H1 (cell line): Measurements from ENCODE around the gene MEI1. TPM values are rescaled to one million over a fixed set of nuclear protein-coding genes. Genes with fewer than 3 reads are reported as not detected.

ENCODE experiments used
- CTCF ChIA-PET: fragments of 300-600 bp; sonication (Branson Sonifier 250); formaldehyde crosslinking; loops from one replicate; lab custom pipeline; 2021; ENCODE audit not compliant: partially characterized antibody; lab: Charles Lee
- POLR2A ChIA-PET: fragments of 300-600 bp; sonication (Branson Sonifier 250); formaldehyde crosslinking; loops from one replicate; lab custom pipeline; 2021; ENCODE audit warnings: inconsistent platforms; ENCODE audit not compliant: partially characterized antibody; lab: Charles Lee
- DNase-seq, 2 experiments: peaks; one replicate each; pipeline versions ENCODE4 v3.0.0 to v3.0.0-alpha.2; 2010 to 2022; ENCODE audit warnings: low spot score in 2 of 2, low read depth in 1 of 2, mixed read lengths in 1 of 2
- FAIRE-seq: peaks from 2 replicates; lab custom pipeline; 2011; peaks lifted over from hg19 to GRCh38; lab: Jason Lieb, UNC
- H2AFZ ChIP-seq: 2 replicates; pipeline ENCODE4 v1.8.1; 2012; ENCODE audit warnings: low read length, inconsistent platforms
- H2AK5ac ChIP-seq: 2 replicates; pipeline ENCODE4 v1.6.1; 2013; ENCODE audit warnings: low read depth, low read length
- H2BK120ac ChIP-seq: replicated peaks from 2 replicates; pipeline ENCODE3; 2013; ENCODE audit warnings: low read depth, low read length, inconsistent platforms
- H2BK12ac ChIP-seq: 2 replicates; pipeline ENCODE4 v1.6.1; 2013; ENCODE audit warnings: low read depth, low read length
- H2BK15ac ChIP-seq: 2 replicates; pipeline ENCODE4 v1.6.1; 2013; ENCODE audit warnings: low read length
- H2BK20ac ChIP-seq: 2 replicates; pipeline ENCODE4 v1.6.1; 2013; ENCODE audit warnings: low read length
- H2BK5ac ChIP-seq: 2 replicates; pipeline ENCODE4 v1.6.1; 2013; ENCODE audit warnings: low read depth, low read length
- H3K14ac ChIP-seq: 2 replicates; pipeline ENCODE4 v1.6.1; 2013; ENCODE audit warnings: inconsistent platforms; ENCODE audit not compliant: insufficient read length
- H3K18ac ChIP-seq: 2 replicates; pipeline ENCODE4 v1.6.1; 2013; ENCODE audit warnings: low read length; ENCODE audit errors: extremely low read depth
- H3K23ac ChIP-seq: 2 replicates; pipeline ENCODE4 v1.6.1; 2013; ENCODE audit warnings: inconsistent platforms; ENCODE audit not compliant: insufficient read length
- H3K23me2 ChIP-seq: 2 replicates; pipeline ENCODE4 v1.6.1; 2013; ENCODE audit warnings: low read depth, low read length
- H3K27ac ChIP-seq: 2 replicates; pipeline ENCODE4 v1.6.1; 2011; ENCODE audit warnings: low read depth, low read length, inconsistent platforms
- H3K27me3 ChIP-seq, 4 experiments: replicated peaks in 1 of 4; 1 replicate in 1 of 4; 2 replicates in 3 of 4; pipeline versions ENCODE4 v1.6.1 to v1.8.1; 2011 to 2013; ENCODE audit warnings: low read length in 3 of 4, mild to moderate bottlenecking in 3 of 4, inconsistent platforms in 2 of 4, mixed read lengths in 2 of 4, moderate library complexity in 1 of 4; ENCODE audit not compliant: control insufficient read depth in 3 of 4, insufficient read depth in 3 of 4; ENCODE audit errors: extremely low read depth in 1 of 4
- H3K36me3 ChIP-seq, 4 experiments: 2 replicates each; pipeline versions ENCODE4 v1.6.1 to v1.8.1; 2011 to 2013; ENCODE audit warnings: mild to moderate bottlenecking in 4 of 4, low read length in 3 of 4, moderate library complexity in 2 of 4, control low read depth in 1 of 4, inconsistent platforms in 1 of 4; ENCODE audit not compliant: insufficient read depth in 4 of 4, control insufficient read depth in 2 of 4
- H3K4ac ChIP-seq: replicated peaks from 2 replicates; pipeline ENCODE3; 2013; ENCODE audit warnings: low read length, low read depth, mixed read lengths, inconsistent platforms; ENCODE audit not compliant: insufficient read length
- H3K4me1 ChIP-seq, 4 experiments: replicated peaks in 1 of 4; 1 replicate in 1 of 4; 2 replicates in 3 of 4; pipeline versions ENCODE4 v1.6.1 to v1.8.1; 2011 to 2013; ENCODE audit warnings: low read length in 3 of 4, inconsistent platforms in 2 of 4, mixed read lengths in 1 of 4; ENCODE audit not compliant: insufficient read depth in 4 of 4, control insufficient read depth in 3 of 4
- H3K4me2 ChIP-seq, 2 experiments: 2 replicates each; pipeline versions ENCODE4 v1.6.1 to v1.8.1; 2011 to 2013; ENCODE audit warnings: low read depth in 2 of 2, low read length in 2 of 2, control low read depth in 1 of 2, inconsistent platforms in 1 of 2, mild to moderate bottlenecking in 1 of 2; ENCODE audit not compliant: insufficient read depth in 1 of 2
- H3K4me3 ChIP-seq, 4 experiments: fragments of 200-600, 300-600 bp in 1 of 4; sonication (generic), shearing (Covaris generic), sonication (Bioruptor Twin) in 1 of 4; 2 replicates each; pipeline versions ENCODE4 v1.5.1 to v1.8.1; 2011 to 2016; ENCODE audit warnings: low read length in 4 of 4, low read depth in 3 of 4, control low read depth in 2 of 4, inconsistent platforms in 2 of 4, mild to moderate bottlenecking in 2 of 4, mixed read lengths in 1 of 4, moderate library complexity in 1 of 4; ENCODE audit not compliant: insufficient read depth in 2 of 4; ENCODE audit errors: extremely low read depth in 1 of 4
- H3K56ac ChIP-seq: replicated peaks from 2 replicates; pipeline ENCODE3; 2013; ENCODE audit warnings: low read depth, mild to moderate bottlenecking, mixed read lengths, low read length, inconsistent platforms; ENCODE audit not compliant: insufficient read length
- H3K79me1 ChIP-seq: 2 replicates; pipeline ENCODE4 v1.6.1; 2013; ENCODE audit warnings: low read depth, low read length, control low read depth
- H3K79me2 ChIP-seq, 2 experiments: 2 replicates each; pipeline versions ENCODE4 v1.6.1 to v1.8.1; 2012 to 2013; ENCODE audit warnings: low read length in 2 of 2, mild to moderate bottlenecking in 2 of 2, inconsistent platforms in 1 of 2; ENCODE audit not compliant: insufficient read depth in 2 of 2, control insufficient read depth in 1 of 2
- H3K9ac ChIP-seq, 4 experiments: replicated peaks in 1 of 4; 1 replicate in 1 of 4; 2 replicates in 3 of 4; pipeline versions ENCODE4 v1.6.1 to v1.8.1; 2011 to 2013; ENCODE audit warnings: low read depth in 3 of 4, low read length in 3 of 4, control low read depth in 2 of 4, mild to moderate bottlenecking in 2 of 4, moderate library complexity in 2 of 4, inconsistent platforms in 1 of 4; ENCODE audit errors: extremely low read depth in 1 of 4
- H3K9me3 ChIP-seq, 2 experiments: 2 replicates each; pipeline versions ENCODE4 v1.6.1 to v1.8.1; 2012 to 2013; ENCODE audit warnings: mild to moderate bottlenecking in 2 of 2, moderate library complexity in 2 of 2, control low read depth in 1 of 2, inconsistent platforms in 1 of 2, low read depth in 1 of 2, low read length in 1 of 2, mixed read lengths in 1 of 2; ENCODE audit not compliant: insufficient read depth in 2 of 2
- H4K20me1 ChIP-seq, 2 experiments: replicated peaks in 1 of 2; 2 replicates each; pipeline versions ENCODE3 to v1.8.1; 2011 to 2013; ENCODE audit warnings: inconsistent platforms in 2 of 2, low read length in 2 of 2, mild to moderate bottlenecking in 1 of 2; ENCODE audit not compliant: insufficient read depth in 2 of 2, control insufficient read depth in 1 of 2
- H4K5ac ChIP-seq: 2 replicates; pipeline ENCODE4 v1.6.1; 2013; ENCODE audit warnings: low read length, low read depth, mixed read lengths, inconsistent platforms; ENCODE audit not compliant: insufficient read length
- H4K8ac ChIP-seq: 2 replicates; pipeline ENCODE4 v1.8.0; 2013; ENCODE audit warnings: mild to moderate bottlenecking, moderate library complexity, low read length, inconsistent platforms; ENCODE audit not compliant: insufficient read depth; ENCODE audit errors: extremely low read depth
- H4K91ac ChIP-seq: replicated peaks from 2 replicates; pipeline ENCODE3; 2013; ENCODE audit warnings: low read length, mixed read lengths, inconsistent platforms; ENCODE audit not compliant: insufficient read length
- BRCA1 ChIP-seq: IDR thresholded peaks from 2 replicates; pipeline ENCODE4 v1.6.1; 2012; ENCODE audit warnings: low read depth, low read length, improper control_type of control experiment
- CTCF ChIP-seq, 3 experiments: IDR thresholded peaks; 1 replicate in 2 of 3; 2 replicates in 1 of 3; pipeline versions ENCODE4 v1.5.1 to v1.6.1; 2011; ENCODE audit warnings: low read length in 3 of 3, mild to moderate bottlenecking in 3 of 3, inconsistent platforms in 2 of 3, low read depth in 1 of 3, moderate library complexity in 1 of 3; ENCODE audit not compliant: insufficient read depth in 1 of 3; ENCODE audit errors: control extremely low read depth in 1 of 3
- POLR2AphosphoS5 ChIP-seq: IDR thresholded peaks from 2 replicates; pipeline ENCODE4 v1.6.1; 2011; ENCODE audit warnings: low read depth, low read length
- SUZ12 ChIP-seq: fragments of 200-600 bp; sonication (generic); IDR thresholded peaks from 2 replicates; pipeline ENCODE4 v1.6.1; 2012; ENCODE audit warnings: mild to moderate bottlenecking, inconsistent platforms, low read length, moderate library complexity, mixed read lengths
- TAF7 ChIP-seq: optimal IDR thresholded peaks from 2 replicates; pipeline ENCODE3; 2011; ENCODE audit warnings: low read depth, mild to moderate bottlenecking, inconsistent platforms, low read length, moderate library complexity, borderline replicate concordance
- USF2 ChIP-seq: IDR thresholded peaks from 2 replicates; pipeline ENCODE4 v1.6.1; 2011; ENCODE audit warnings: low read length, improper control_type of control experiment
- WGBS, 2 experiments: shearing (Covaris generic) in 1 of 2; methylation state at CpG; one replicate each; pipeline versions ENCODE4 v1.1.6 to v1.1.7; 2013 to 2015; ENCODE audit warnings: low lambda C conversion rate in 2 of 2, mixed read lengths in 2 of 2, inconsistent platforms in 1 of 2, low coverage in 1 of 2, missing lambda C conversion rate in 1 of 2; ENCODE audit not compliant: insufficient replicate concordance in 2 of 2, insufficient coverage in 1 of 2, insufficient read length in 1 of 2; ENCODE audit errors: extremely low coverage in 1 of 2, missing lambda C conversion rate in 1 of 2; 5-methylcytosine and 5-hydroxymethylcytosine counted together
- polyA plus RNA-seq, 7 experiments: library from polyadenylated mRNA; depleted of rRNA in 3 of 7; stranded (reverse) in 5 of 7; unstranded in 2 of 7; fragments of >200 nt in 5 of 7; fragments of 200-250 nt in 2 of 7; gene quantifications; 1 replicate in 5 of 7; 2 replicates in 1 of 7; 4 replicates in 1 of 7; pipeline versions ENCODE4 v1.2.1 to v1.2.3, GENCODE V29; 2011 to 2013; ENCODE audit warnings: missing spikeins in 2 of 7, mixed read lengths in 2 of 7
- total RNA-seq: library from RNA; stranded (reverse); fragmentation: NEBNext Ultra II Directional; extraction: Animal tissue kit (Norgen Biotek cat#: 25700); gene quantifications from 2 replicates; pipeline ENCODE4 v1.2.1, GENCODE V29; 2021

Gene MEI1
- total and polyA plus RNA-seq, 2 of the 8 experiments (the other 6 are each of a cell fraction or from before 2014, with no cell fraction given): 0.27 to 0.54 TPM

- Histone ChIP-seq H3K79me2 (peaks cover 43 to 96% of the 10 kb centered on the region in 2 experiments), H2BK5ac (0 out of 2 replicates have a peak overlapping the region, but pooled peaks have one; percentile 46), H4K91ac (no peak overlapping the region), H3K4me2 (peak overlapping the region in 1 of 2 experiments; percentile 34; a peak in 3 of 4 replicates), H3K4me1 (peaks cover 11 to 38% (median 27%) of the 10 kb centered on the region in 4 experiments), H3K4me3 (no peak overlapping the region), H3K9ac (peak overlapping the region in 1 of 4 experiments; percentile 19; a peak in 1 of 7 replicates), H4K5ac (no peak overlapping the region), H3K56ac (no peak overlapping the region), H3K14ac (no peak overlapping the region), H3K79me1 (peaks cover 27% of the 10 kb centered on the region), H2BK15ac (0 out of 2 replicates have a peak overlapping the region, but pooled peaks have one; percentile 40), H2BK120ac (no peak overlapping the region), H4K8ac (no peak overlapping the region), H2AK5ac (no peak overlapping the region), H3K36me3 (peaks cover 0 to 24% (median 5%) of the 10 kb centered on the region in 4 experiments; a peak in 4 of 8 replicates), H3K9me3 (no peaks in the 10 kb centered on the region), H3K23me2 (no peaks in the 10 kb centered on the region), H2BK12ac (peak overlapping the region; percentile 42; the same call in 1 of the 2 replicates), H2BK20ac (no peak overlapping the region), H3K4ac (no peak overlapping the region), H3K23ac (no peak overlapping the region), H2AFZ (no peak overlapping the region), H4K20me1 (peaks cover 21 to 40% of the 10 kb centered on the region in 2 experiments), H3K27me3 (no peaks in the 10 kb centered on the region), H3K18ac (no peak overlapping the region), H3K27ac (0 out of 2 replicates have a peak overlapping the region, but pooled peaks have one; percentile 9)
- ChIA-PET CTCF (interaction anchor here (0.6 to 3.8 kb wide), 10 partner anchors 9 to 99 kb away, joined by 3 to 33 read pairs (median 4); no protein-coding TSS in a partner anchor), POLR2A (interaction anchor here (0.8 to 8.7 kb wide), 5 partner anchors 9 to 64 kb away, joined by 3 to 85 read pairs (median 7); partner anchors contain the start of gene SREBF2)
- DNase-seq: no peak
- WGBS, 2 experiments: 78% methylated on average over 4 of the region's 4 CpGs; no CpG with 5 or more reads in 1 of the 2 experiments
- no peak for FAIRE-seq
- TF ChIP-seq TAF7 (no peak), BRCA1 (no peak), USF2 (no peak), SUZ12 (no peak), POLR2AphosphoS5 (no peak), CTCF (IDR thresholded peaks at IDR 0.05; ENCODE audit: control extremely low read depth in 1 of 3, insufficient read depth in 1 of 3, low read depth in 1 of 3, low read length in 3 of 3) (no peak)
Observed at GRCh38 chr22:41845380-41846267, 146.3 kb downstream of the MEI1 start.
